GM13977 (cell line): ENCODE measurements around the gene DYNC1H1.
A peak's percentile ranks its signal among the peaks of the same experiment; 100 is the strongest.
"Not testable (repeated sequence)": the region's sequence is repeated elsewhere in the genome, so short reads cannot be mapped to it uniquely, and the experiment has no call there.

Experiments
- DNase-seq: peaks from one replicate; pipeline ENCODE4 v3.0.0; 2012; ENCODE audit warnings: low spot score
- CTCF ChIP-seq: IDR thresholded peaks from 2 replicates; pipeline ENCODE4 v1.5.1; 2012; ENCODE audit warnings: mild to moderate bottlenecking, control low read depth; ENCODE audit not compliant: insufficient read depth; ENCODE audit errors: extremely low read depth, missing control alignments
- in situ Hi-C: fragments of 300-500 bp; cut with MboI; formaldehyde crosslinking; loops from one replicate; pipeline ENCODE4 v1.12.0; 2022; ENCODE audit warnings: low sequenced_read_pairs, low pct_unique_long_range_greater_than_20kb, mixed read lengths, inconsistent platforms; ENCODE audit not compliant: unreplicated experiment

DYNC1H1 gene

GRCh38 chr14:102058961-102059360 lies 94.6 kb downstream of the DYNC1H1 start:
- in situ Hi-C loops: no loop called here
- TF ChIP-seq CTCF: no peak
- no peak for DNase-seq

GRCh38 chr14:102063109-102063807 lies 98.9 kb downstream of the DYNC1H1 start:
- DNase-seq: peak; percentile 81
- in situ Hi-C loops: no loop called here
- TF ChIP-seq CTCF: peak; percentile 26

- no peak for DNase-seq
- in situ Hi-C loops: no loop called here
- no peak for TF ChIP-seq CTCF
These were observed 99.5 kb downstream of the DYNC1H1 start for GRCh38 chr14:102063808-102064429.

GRCh38 chr14:102064590-102064989 lies 100.2 kb downstream of the DYNC1H1 start:
- DNase-seq, in situ Hi-C loops: not testable (repeated sequence)

GRCh38 chr14:102066041-102066451 lies 101.7 kb downstream of the DYNC1H1 start:
- in situ Hi-C loops: no loop called here
- no peak for TF ChIP-seq CTCF

GRCh38 chr14:102071283-102071998 lies 107.1 kb downstream of the DYNC1H1 start:
- in situ Hi-C loops: no loop called here
- DNase-seq: no peak
- no peak for TF ChIP-seq CTCF

More at GRCh38 chr14:102066041-102066451, 101.7 kb downstream of the DYNC1H1 start:
- DNase-seq: no peak
